Natural killer cell (primary cell): Measurements from ENCODE around the gene MORF4L1. TPM values are rescaled to one million over a fixed set of nuclear protein-coding genes. Genes with fewer than 3 reads are reported as not detected.
"Not testable (repeated sequence)": the region's sequence is repeated elsewhere in the genome, so short reads cannot be mapped to it uniquely, and the experiment has no call there.

Experiments used
- ATAC-seq, 3 donors: fragments of 150-1000 bp in 2 of 3; fragments of 200-7000 bp in 1 of 3; cut with Tn5 transposase; 1 replicate in 1 of 3; 2 replicates in 2 of 3; pipeline ENCODE4 v1.10.0; 2021; ENCODE audit warnings: mild to moderate bottlenecking in 2 of 3, moderate library complexity in 2 of 3
- DNase-seq, 2 donors: peaks; one replicate each; pipeline versions ENCODE4 v3.0.0 to v3.0.0-alpha.2; 2013 to 2021; ENCODE audit warnings: mixed read lengths in 1 of 2
- H3K27ac ChIP-seq: one replicate; pipeline ENCODE4 v1.5.1; 2013; ENCODE audit warnings: mild to moderate bottlenecking, low read length
- H3K27me3 ChIP-seq: one replicate; pipeline ENCODE4 v1.6.1; 2013; ENCODE audit warnings: low read length; ENCODE audit not compliant: control insufficient read depth, insufficient read depth
- H3K36me3 ChIP-seq: one replicate; pipeline ENCODE4 v1.6.1; 2013; ENCODE audit warnings: low read length; ENCODE audit not compliant: control insufficient read depth, insufficient read depth
- H3K4me1 ChIP-seq: one replicate; pipeline ENCODE4 v1.6.1; 2013; ENCODE audit warnings: low read length; ENCODE audit not compliant: control insufficient read depth, insufficient read depth
- H3K4me3 ChIP-seq: one replicate; pipeline ENCODE4 v1.5.1; 2013; ENCODE audit warnings: low read length
- H3K9me3 ChIP-seq: one replicate; pipeline ENCODE4 v1.6.1; 2013; ENCODE audit warnings: low read length; ENCODE audit not compliant: control insufficient read depth, insufficient read depth
- H3K27ac Mint-ChIP-seq, 2 donors: one replicate each; pipeline ENCODE4 v1.8.0; 2022; ENCODE audit warnings: mild to moderate bottlenecking in 2 of 2, mixed read lengths in 2 of 2, moderate library complexity in 1 of 2
- H3K27me3 Mint-ChIP-seq, 2 donors: one replicate each; pipeline ENCODE4 v1.8.0; 2022; ENCODE audit warnings: low read depth in 2 of 2, mixed read lengths in 2 of 2
- H3K36me3 Mint-ChIP-seq: one replicate; pipeline ENCODE4 v1.8.0; 2022; ENCODE audit warnings: mixed read lengths
- H3K4me1 Mint-ChIP-seq, 2 donors: one replicate each; pipeline ENCODE4 v1.8.0; 2022; ENCODE audit warnings: mixed read lengths in 2 of 2
- H3K4me3 Mint-ChIP-seq: one replicate; pipeline ENCODE4 v1.8.0; 2022; ENCODE audit warnings: mild to moderate bottlenecking, moderate library complexity, mixed read lengths
- H3K9me3 Mint-ChIP-seq, 2 donors: one replicate each; pipeline ENCODE4 v1.8.0; 2022; ENCODE audit warnings: mixed read lengths in 2 of 2
- WGBS: methylation state at CpG from one replicate; pipeline ENCODE4 v1.1.7; 2013; ENCODE audit warnings: missing lambda C conversion rate; ENCODE audit not compliant: insufficient coverage; 5-methylcytosine and 5-hydroxymethylcytosine counted together
- intact Hi-C: fragments of 100-400 bp; cut with micrococcal nuclease; formaldehyde crosslinking; loops from one replicate; pipeline ENCODE4 v1.14.2; 2022
- total RNA-seq, 4 donors: library from RNA; stranded (reverse); fragments of 120-200 nt in 1 of 4; gene quantifications; one replicate each; pipeline versions ENCODE4 v1.2.3 to v1.2.4, GENCODE V29; 2013 to 2022
- TF ChIP-seq, protein P1 (sequence below): fragments of 200-600 bp; IDR thresholded peaks from one replicate; pipeline ENCODE4 v1.8.0; 2022; ENCODE audit warnings: antibody characterized with exemption

MORF4L1 gene
- total RNA-seq, 3 donors from 2014 or later (not counting 1 experiment from before 2014, with no cell fraction given): 316 to 348 (median 329) TPM

DNA sequence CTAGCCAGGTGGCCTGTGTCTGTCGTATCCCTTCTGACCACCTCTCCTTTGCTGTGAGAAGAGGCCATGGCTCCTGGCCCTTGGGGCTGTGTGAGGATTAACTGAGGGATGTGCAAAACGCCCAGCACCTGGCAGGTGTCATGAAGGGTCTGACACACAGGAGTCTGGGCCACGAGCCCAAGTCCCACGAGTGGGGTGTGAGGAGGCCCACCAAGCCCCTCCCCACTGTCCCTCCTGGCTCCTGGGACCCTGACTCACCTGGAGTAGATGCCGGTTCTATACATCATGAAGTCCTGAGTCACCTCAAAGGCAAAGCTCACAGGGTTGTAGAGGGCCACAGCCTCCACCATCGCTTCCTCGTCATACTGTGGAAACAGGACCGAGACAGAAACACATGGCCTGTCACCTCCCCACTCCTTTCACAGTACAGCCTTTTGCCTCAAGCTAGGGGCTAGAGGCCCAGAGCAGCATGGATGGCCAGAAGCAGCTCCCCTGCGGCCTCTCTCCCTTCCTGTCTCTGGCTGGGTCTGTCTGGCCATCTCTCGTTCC is 52.5 kb downstream of the MORF4L1 start:
- intact Hi-C loops: no loop called here
- H3K27me3 ChIP-seq: no peaks in the 10 kb centered on the region
- 96% methylated on average over 9 of the region's 10 CpGs for WGBS
- Mint-ChIP-seq H3K4me1 (no peaks in the 10 kb centered on the region), H3K9me3 (no peaks in the 10 kb centered on the region), H3K27me3 (no peaks in the 10 kb centered on the region), H3K36me3 (no peaks in the 10 kb centered on the region), H3K4me3 (no peak overlapping the region), H3K27ac (no peak overlapping the region)
- no peaks in the 10 kb centered on the region for H3K4me1 ChIP-seq
- no peak for ATAC-seq
- H3K27ac ChIP-seq: no peak overlapping the region
- no peak for DNase-seq
- peaks cover 24% of the 10 kb centered on the region for H3K36me3 ChIP-seq
- TF ChIP-seq, protein P1, sequence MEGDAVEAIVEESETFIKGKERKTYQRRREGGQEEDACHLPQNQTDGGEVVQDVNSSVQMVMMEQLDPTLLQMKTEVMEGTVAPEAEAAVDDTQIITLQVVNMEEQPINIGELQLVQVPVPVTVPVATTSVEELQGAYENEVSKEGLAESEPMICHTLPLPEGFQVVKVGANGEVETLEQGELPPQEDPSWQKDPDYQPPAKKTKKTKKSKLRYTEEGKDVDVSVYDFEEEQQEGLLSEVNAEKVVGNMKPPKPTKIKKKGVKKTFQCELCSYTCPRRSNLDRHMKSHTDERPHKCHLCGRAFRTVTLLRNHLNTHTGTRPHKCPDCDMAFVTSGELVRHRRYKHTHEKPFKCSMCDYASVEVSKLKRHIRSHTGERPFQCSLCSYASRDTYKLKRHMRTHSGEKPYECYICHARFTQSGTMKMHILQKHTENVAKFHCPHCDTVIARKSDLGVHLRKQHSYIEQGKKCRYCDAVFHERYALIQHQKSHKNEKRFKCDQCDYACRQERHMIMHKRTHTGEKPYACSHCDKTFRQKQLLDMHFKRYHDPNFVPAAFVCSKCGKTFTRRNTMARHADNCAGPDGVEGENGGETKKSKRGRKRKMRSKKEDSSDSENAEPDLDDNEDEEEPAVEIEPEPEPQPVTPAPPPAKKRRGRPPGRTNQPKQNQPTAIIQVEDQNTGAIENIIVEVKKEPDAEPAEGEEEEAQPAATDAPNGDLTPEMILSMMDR: no peak
- H3K4me3 ChIP-seq: no peak overlapping the region
- no peaks in the 10 kb centered on the region for H3K9me3 ChIP-seq

- Mint-ChIP-seq H3K27me3 (no peaks in the 10 kb centered on the region), H3K4me1 (no peaks in the 10 kb centered on the region), H3K4me3 (no peak overlapping the region), H3K9me3 (no peaks in the 10 kb centered on the region), H3K36me3 (no peaks in the 10 kb centered on the region), H3K27ac (no peak overlapping the region)
- Histone ChIP-seq H3K4me1 (no peaks in the 10 kb centered on the region), H3K4me3 (no peak overlapping the region), H3K27ac (no peak overlapping the region), H3K27me3 (no peaks in the 10 kb centered on the region), H3K36me3 (peaks cover 23% of the 10 kb centered on the region), H3K9me3 (no peaks in the 10 kb centered on the region)
- DNase-seq (no peak), ATAC-seq (no peak)
- intact Hi-C loops: no loop called here
- WGBS: 92% methylated on average over 5 of the region's 5 CpGs
- TF ChIP-seq, protein P1: no peak
These were observed 53.5 kb downstream of the MORF4L1 start for GRCh38 chr15:78925956-78926743.

DNA sequence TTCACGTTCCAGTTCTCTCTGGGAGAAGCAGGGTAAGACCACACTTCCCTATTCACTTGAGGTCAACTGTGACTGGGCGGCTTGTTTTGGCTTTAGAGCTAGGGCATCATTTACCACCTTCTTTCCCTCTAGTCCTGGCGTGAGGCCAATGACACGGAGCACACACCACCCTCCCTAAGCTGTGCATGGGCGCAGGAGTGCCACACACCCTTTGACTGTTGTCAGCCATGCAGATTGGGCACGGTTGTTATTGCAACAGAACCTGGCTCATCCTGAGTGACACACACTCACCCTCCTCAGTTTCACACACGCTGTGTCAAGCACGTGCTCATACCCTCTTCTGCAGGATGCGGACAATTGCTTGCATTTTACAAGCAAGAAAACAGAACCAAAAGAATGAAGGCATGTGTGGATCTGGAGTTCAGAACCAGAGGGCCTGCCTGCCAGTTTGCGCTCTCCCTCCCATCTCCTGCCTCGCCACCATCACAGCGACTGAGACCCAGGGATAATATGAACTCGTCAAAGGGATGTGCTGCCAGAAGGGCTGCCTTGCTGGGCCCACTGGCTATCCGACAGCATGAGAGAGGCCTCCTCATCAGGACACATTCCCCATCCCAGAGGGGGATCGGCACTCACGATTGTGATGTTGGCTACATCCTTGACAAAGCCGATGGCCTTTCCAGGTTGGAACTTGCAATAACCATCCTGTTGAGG is 54.5 kb downstream of the MORF4L1 start:
- H3K27ac ChIP-seq: no peak overlapping the region
- DNase-seq (no peak), ATAC-seq (peak in 1 of 3 donors; percentile 41)
- Mint-ChIP-seq H3K4me1 (no peaks in the 10 kb centered on the region), H3K27ac (no peak overlapping the region), H3K4me3 (no peak overlapping the region), H3K9me3 (no peaks in the 10 kb centered on the region), H3K36me3 (no peaks in the 10 kb centered on the region), H3K27me3 (no peaks in the 10 kb centered on the region)
- no peaks in the 10 kb centered on the region for H3K4me1 ChIP-seq
- TF ChIP-seq, protein P1: no peak
- WGBS: 93% methylated on average over 17 of the region's 17 CpGs
- H3K27me3 ChIP-seq: no peaks in the 10 kb centered on the region
- no peak overlapping the region for H3K4me3 ChIP-seq
- H3K36me3 ChIP-seq: peaks cover 14% of the 10 kb centered on the region
- intact Hi-C loops: no loop called here
- H3K9me3 ChIP-seq: no peaks in the 10 kb centered on the region

- intact Hi-C loops, H3K36me3 ChIP-seq, H3K4me3 ChIP-seq, H3K4me1 ChIP-seq, H3K27me3 Mint-ChIP-seq, H3K9me3 ChIP-seq, H3K4me1 Mint-ChIP-seq, H3K4me3 Mint-ChIP-seq, H3K27ac ChIP-seq, H3K36me3 Mint-ChIP-seq, H3K9me3 Mint-ChIP-seq, H3K27me3 ChIP-seq, DNase-seq, ATAC-seq: not testable (repeated sequence)
- peak overlapping the region in 1 of 2 donors; percentile 21 for H3K27ac Mint-ChIP-seq
- WGBS: 96% methylated on average over 14 of the region's 14 CpGs
These were observed 55.5 kb downstream of the MORF4L1 start for GRCh38 chr15:78928176-78928575.
